NB4 (cell line): ENCODE results near the gene GBP3.
"Not testable (repeated sequence)": the region's sequence is repeated elsewhere in the genome, so short reads cannot be mapped to it uniquely, and the experiment has no call there.

Experiments
- DNase-seq: peaks from one replicate; pipeline ENCODE4 v3.0.0; 2010; ENCODE audit warnings: low read depth
- H3K4me3 ChIP-seq: one replicate; pipeline ENCODE4 v1.5.1; 2011; ENCODE audit warnings: mild to moderate bottlenecking, low read depth, low read length, moderate library complexity
- MYC ChIP-seq: IDR thresholded peaks from 2 replicates; pipeline ENCODE4 v1.6.1; 2011; ENCODE audit warnings: low read depth, low read length
- POLR2A ChIP-seq: IDR thresholded peaks from 2 replicates; pipeline ENCODE4 v1.6.1; 2011; ENCODE audit warnings: mild to moderate bottlenecking; ENCODE audit not compliant: insufficient read length; ENCODE audit errors: extremely low read depth
- TF ChIP-seq, protein P1 (sequence below): IDR thresholded peaks from 2 replicates; pipeline ENCODE4 v1.6.1; 2011; ENCODE audit warnings: low read depth, low read length
- TF ChIP-seq, protein P2 (sequence below): IDR thresholded peaks from one replicate; pipeline ENCODE4 v1.5.1; 2012; ENCODE audit warnings: low read depth, low read length

The GBP3 gene

DNA sequence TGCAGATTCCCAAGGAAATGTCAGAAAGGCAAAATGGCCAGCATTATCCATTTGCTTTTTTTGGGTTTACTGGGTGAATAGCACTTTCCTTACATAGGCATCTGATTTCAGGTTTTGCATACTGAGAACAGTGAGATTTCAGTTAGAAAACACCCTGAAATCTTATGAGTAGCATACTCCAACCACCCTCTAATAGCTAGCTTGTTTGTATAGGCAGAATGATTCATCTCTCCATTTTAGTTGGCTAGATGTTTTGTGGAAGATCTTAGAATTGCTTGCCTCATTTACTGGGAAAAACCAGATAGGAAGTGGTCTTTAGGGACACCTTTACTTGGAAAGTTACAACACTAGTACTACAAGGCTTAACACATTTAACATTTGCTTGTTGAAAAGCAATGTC lies 40.6 kb downstream of the GBP3 start:
- no peak overlapping the region for H3K4me3 ChIP-seq
- DNase-seq, result no peak
- TF ChIP-seq, protein P1, sequence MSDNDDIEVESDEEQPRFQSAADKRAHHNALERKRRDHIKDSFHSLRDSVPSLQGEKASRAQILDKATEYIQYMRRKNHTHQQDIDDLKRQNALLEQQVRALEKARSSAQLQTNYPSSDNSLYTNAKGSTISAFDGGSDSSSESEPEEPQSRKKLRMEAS, result no peak
- no peak for TF ChIP-seq POLR2A

DNA sequence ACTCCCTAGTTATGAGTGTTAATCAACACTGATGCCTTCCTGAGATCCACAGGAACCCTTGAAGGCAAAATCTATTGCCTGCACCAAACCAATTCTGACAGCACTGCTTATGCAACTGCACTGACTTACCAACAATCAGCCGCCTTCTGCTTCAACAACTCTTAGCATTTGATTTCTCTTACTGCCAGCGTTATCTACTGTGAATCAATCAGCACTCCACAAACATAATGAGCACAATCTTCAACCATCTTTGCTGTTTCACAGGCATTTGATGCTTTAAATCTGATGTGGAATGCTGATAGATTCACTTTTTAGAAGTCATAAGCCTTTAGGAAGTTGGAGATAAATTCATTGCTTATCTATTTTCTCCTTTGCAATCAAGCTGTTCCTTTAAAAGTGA lies 41.2 kb downstream of the GBP3 start:
- H3K4me3 ChIP-seq, result not testable (repeated sequence)
- peak; percentile 38 for DNase-seq

DNA sequence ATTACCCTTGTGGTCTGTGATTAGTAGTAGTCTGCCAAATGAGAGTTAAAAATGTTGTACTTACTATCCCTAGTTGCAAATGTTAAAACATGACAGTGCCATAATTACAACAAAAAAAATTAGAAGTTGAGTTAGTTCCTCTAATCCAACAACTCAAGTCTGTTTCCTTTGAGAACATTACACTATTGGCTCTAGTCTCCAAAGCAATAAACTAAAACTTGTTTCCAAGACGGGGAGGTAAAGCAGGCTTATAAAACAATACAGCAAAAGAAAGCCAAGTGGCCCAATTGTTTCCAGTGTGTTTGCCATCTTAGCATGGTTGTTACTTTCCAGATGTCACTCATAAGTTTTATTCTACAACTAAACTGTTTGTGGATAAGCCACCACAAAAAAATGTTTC lies 41.8 kb downstream of the GBP3 start:
- TF ChIP-seq, protein P2, sequence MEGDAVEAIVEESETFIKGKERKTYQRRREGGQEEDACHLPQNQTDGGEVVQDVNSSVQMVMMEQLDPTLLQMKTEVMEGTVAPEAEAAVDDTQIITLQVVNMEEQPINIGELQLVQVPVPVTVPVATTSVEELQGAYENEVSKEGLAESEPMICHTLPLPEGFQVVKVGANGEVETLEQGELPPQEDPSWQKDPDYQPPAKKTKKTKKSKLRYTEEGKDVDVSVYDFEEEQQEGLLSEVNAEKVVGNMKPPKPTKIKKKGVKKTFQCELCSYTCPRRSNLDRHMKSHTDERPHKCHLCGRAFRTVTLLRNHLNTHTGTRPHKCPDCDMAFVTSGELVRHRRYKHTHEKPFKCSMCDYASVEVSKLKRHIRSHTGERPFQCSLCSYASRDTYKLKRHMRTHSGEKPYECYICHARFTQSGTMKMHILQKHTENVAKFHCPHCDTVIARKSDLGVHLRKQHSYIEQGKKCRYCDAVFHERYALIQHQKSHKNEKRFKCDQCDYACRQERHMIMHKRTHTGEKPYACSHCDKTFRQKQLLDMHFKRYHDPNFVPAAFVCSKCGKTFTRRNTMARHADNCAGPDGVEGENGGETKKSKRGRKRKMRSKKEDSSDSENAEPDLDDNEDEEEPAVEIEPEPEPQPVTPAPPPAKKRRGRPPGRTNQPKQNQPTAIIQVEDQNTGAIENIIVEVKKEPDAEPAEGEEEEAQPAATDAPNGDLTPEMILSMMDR, result no peak
- TF ChIP-seq, protein P1, result no peak
- TF ChIP-seq MYC, result no peak
- no peak for TF ChIP-seq POLR2A
- no peak for DNase-seq

DNA sequence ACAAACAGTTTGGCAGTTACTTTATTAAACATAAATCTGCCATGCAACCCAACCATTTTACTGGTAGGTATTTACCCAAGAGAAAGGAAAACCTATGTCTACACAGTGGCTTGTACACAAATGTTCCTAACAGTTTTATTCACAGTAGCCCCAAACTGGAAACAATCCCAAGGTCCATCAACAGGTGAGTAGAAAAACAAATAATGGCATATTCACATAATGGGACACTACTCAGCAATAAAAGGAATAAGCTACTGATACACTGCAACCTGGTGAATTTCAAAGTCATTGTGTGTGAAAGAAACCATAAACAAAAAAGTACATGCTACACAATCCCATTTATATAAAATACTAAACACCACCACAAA lies 42.9 kb downstream of the GBP3 start:
- TF ChIP-seq, protein P1, result no peak
- TF ChIP-seq, protein P2, result no peak
- TF ChIP-seq MYC (no peak), POLR2A (no peak)
- no peak for DNase-seq
- H3K4me3 ChIP-seq, result no peak overlapping the region

More for the DNA sequence above, 41.8 kb downstream of the GBP3 start:
- no peak overlapping the region for H3K4me3 ChIP-seq

DNA sequence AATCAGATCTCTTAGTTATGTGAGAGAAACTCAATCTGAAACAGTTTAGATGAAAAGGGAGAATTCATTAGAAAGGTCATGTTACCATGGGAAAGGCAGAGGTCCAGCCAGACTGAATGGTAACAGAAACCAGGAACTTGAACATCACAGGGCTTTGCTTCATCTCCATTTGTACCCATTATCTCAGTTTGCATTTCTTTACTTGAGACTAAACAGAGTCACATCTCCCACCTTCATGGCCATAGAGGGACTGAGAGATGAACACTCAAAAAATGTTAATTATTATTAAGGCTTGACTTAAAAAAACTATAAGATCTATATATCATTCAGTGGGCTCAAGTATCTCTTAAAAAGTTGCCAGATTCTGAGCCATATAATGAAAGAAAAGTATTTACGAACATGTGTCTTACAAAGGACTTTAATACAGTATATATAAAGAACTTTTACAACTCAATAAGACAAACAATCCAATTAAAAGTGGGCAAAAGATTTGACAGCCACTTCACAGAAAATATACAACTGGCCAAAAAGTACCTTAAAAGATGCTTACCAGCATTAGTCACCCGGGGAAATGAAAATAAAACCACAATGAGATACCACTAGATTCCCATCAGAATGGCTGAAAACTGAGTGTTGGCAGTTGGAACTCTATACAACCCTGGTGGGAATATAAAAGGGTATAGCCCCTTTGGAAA lies 43.5 kb downstream of the GBP3 start:
- TF ChIP-seq, protein P1, result no peak
- TF ChIP-seq MYC (no peak), POLR2A (no peak)
- TF ChIP-seq, protein P2, result no peak
- no peak for DNase-seq
- no peak overlapping the region for H3K4me3 ChIP-seq

DNA sequence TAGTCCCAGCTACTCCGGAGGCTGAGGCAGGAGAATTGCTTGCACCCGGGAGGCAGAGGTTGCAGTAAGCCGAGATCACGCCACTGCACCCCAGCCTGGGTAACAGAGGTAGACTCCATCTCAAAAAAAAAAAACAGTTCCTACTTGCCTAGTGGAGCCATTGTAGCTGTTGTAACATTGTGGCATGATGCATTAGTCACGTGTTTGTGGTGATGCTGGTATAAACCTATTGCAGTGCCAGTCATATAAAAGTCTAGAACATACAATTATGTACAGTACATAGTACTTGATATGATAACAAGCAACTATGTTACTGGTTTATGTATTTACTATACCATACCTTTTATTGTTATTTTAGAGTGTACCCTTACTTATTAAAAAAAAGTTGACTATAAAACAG lies 46.4 kb downstream of the GBP3 start:
- no peak for TF ChIP-seq POLR2A
- TF ChIP-seq, protein P2, result no peak
- TF ChIP-seq, protein P1, result no peak
- TF ChIP-seq MYC, result no peak
- no peak for DNase-seq
- no peak overlapping the region for H3K4me3 ChIP-seq

DNA sequence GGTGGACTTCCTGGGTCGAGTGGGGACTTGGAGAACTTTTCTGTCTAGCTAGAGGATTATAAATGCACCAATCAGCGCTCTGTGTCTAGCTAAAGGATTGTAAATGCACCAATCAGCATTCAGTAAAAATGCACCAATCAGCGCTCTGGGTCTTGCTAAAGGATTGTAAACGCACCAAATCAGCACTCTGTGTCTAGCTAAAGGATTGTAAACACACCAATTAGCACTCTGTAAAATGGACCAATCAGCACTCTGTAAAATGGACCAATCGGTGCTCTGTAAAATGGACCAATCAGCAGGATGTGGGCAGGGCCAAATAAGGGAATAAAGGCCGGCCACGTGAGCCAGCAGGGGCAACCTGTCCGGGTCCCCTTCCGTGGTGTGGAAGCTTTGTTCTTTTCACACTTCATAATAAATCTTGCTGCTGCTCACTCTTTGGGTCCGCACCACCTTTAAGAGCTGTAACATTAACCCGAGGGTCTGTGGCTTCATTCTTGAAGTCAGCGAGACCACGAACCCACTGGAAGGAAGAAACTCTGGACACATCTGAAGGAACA lies 48.0 kb downstream of the GBP3 start:
- not testable (repeated sequence) for DNase-seq, H3K4me3 ChIP-seq
